ENCODE results near the gene WDR70. TPM values are rescaled to one million over a fixed set of nuclear protein-coding genes. Genes with fewer than 3 reads are reported as not detected.

Gene WDR70
- total and polyA plus RNA-seq, 4 donors, result 4.0 to 17.7 (median 14.5) TPM

GRCh38 chr5:37722236-37723161 lies 343.4 kb downstream of the WDR70 start:
- 91% methylated on average over 6 of the region's 6 CpGs for WGBS
- peaks cover 0 to 8% (median 4%) of the 10 kb centered on the region in 4 donors for H3K36me3 ChIP-seq (ENCODE audit: control insufficient read depth in 4 of 4, insufficient read depth in 3 of 4, low read depth in 1 of 4, low read length in 3 of 4)
- H3K4me3 ChIP-seq (ENCODE audit: low read depth in 1 of 3, low read length in 3 of 3), result no peak overlapping the region
- no peak for DNase-seq (ENCODE audit: low spot score)
- H3K9me3 ChIP-seq (ENCODE audit: control insufficient read depth in 4 of 4, low read length in 3 of 4), result no peaks in the 10 kb centered on the region
- H3K27ac ChIP-seq (ENCODE audit: low read depth in 1 of 2, low read length in 2 of 2), result no peak overlapping the region
- H3K27me3 ChIP-seq (ENCODE audit: control insufficient read depth in 4 of 4, insufficient read depth in 4 of 4, low read length in 3 of 4), result no peaks in the 10 kb centered on the region
- no peak for TF ChIP-seq JUND (IDR thresholded peaks at IDR 0.05)
- TF ChIP-seq ATF3 (IDR thresholded peaks at IDR 0.05), result no peak
- TF ChIP-seq ZBTB33 (IDR thresholded peaks at IDR 0.05), result no peak
- TF ChIP-seq NR2F2 (IDR thresholded peaks at IDR 0.05), result no peak
- TF ChIP-seq FOXA2 (IDR thresholded peaks at IDR 0.05), result no peak
- TF ChIP-seq EGR1 (IDR thresholded peaks at IDR 0.05; ENCODE audit: low read depth in 2 of 2), result no peak
- TF ChIP-seq TAF1 (conservative IDR thresholded peaks at IDR 0.05), result no peak
- peaks cover 3 to 9% (median 7%) of the 10 kb centered on the region in 4 donors for H3K4me1 ChIP-seq (ENCODE audit: control insufficient read depth in 4 of 4, insufficient read depth in 4 of 4, low read length in 3 of 4)
- H3K9ac ChIP-seq (ENCODE audit: low read depth in 1 of 2, low read length in 2 of 2), result no peak overlapping the region

GRCh38 chr5:37723162-37723961 lies 344.2 kb downstream of the WDR70 start:
- DNase-seq (ENCODE audit: low spot score), result no peak
- H3K27me3 ChIP-seq (ENCODE audit: control insufficient read depth in 4 of 4, insufficient read depth in 4 of 4, low read length in 3 of 4), result no peaks in the 10 kb centered on the region
- no peak overlapping the region for H3K27ac ChIP-seq (ENCODE audit: low read depth in 1 of 2, low read length in 2 of 2)
- H3K9ac ChIP-seq (ENCODE audit: low read depth in 1 of 2, low read length in 2 of 2), result no peak overlapping the region
- H3K9me3 ChIP-seq (ENCODE audit: control insufficient read depth in 4 of 4, low read length in 3 of 4), result no peaks in the 10 kb centered on the region
- 89% methylated on average over 8 of the region's 8 CpGs for WGBS
- no peak for TF ChIP-seq ZBTB33 (IDR thresholded peaks at IDR 0.05)
- peak in 1 of 2 donors; percentile 69 for TF ChIP-seq RAD21 (IDR thresholded peaks at IDR 0.05)
- TF ChIP-seq RXRA (IDR thresholded peaks at IDR 0.05), result no peak
- TF ChIP-seq SP1 (IDR thresholded peaks at IDR 0.05), result no peak
- peaks cover 1 to 10% (median 6%) of the 10 kb centered on the region in 4 donors for H3K36me3 ChIP-seq (ENCODE audit: control insufficient read depth in 4 of 4, insufficient read depth in 3 of 4, low read depth in 1 of 4, low read length in 3 of 4)
- H3K4me3 ChIP-seq (ENCODE audit: low read depth in 1 of 3, low read length in 3 of 3), result no peak overlapping the region
- H3K4me1 ChIP-seq (ENCODE audit: control insufficient read depth in 4 of 4, insufficient read depth in 4 of 4, low read length in 3 of 4), result peaks cover 0 to under 1% (median 0%) of the 10 kb centered on the region in 4 donors

Measured in liver (tissue), 9 donors.